Spinal cord (tissue), 10 donors: ENCODE data around the gene NCKAP5. TPM values are rescaled to one million over a fixed set of nuclear protein-coding genes. Genes with fewer than 3 reads are reported as not detected.

Experiments
- DNase-seq, 6 donors: peaks; one replicate each; pipeline versions ENCODE4 v3.0.0 to v3.0.0-alpha.2; 2013 to 2015; ENCODE audit warnings: low spot score in 6 of 6, low read depth in 4 of 6
- H3K27ac ChIP-seq: one replicate; pipeline ENCODE4 v1.5.1; 2013; ENCODE audit warnings: low read depth, low read length, control low read depth
- H3K27me3 ChIP-seq: one replicate; pipeline ENCODE4 v1.6.1; 2013; ENCODE audit warnings: low read length; ENCODE audit not compliant: control insufficient read depth, insufficient read depth
- H3K36me3 ChIP-seq: one replicate; pipeline ENCODE4 v1.6.1; 2013; ENCODE audit warnings: low read length; ENCODE audit not compliant: control insufficient read depth, insufficient read depth
- H3K4me1 ChIP-seq: one replicate; pipeline ENCODE4 v1.6.1; 2013; ENCODE audit warnings: low read length; ENCODE audit not compliant: control insufficient read depth, insufficient read depth
- H3K4me3 ChIP-seq: one replicate; pipeline ENCODE4 v1.5.1; 2013; ENCODE audit warnings: low read depth, low read length, control low read depth
- H3K9me3 ChIP-seq: one replicate; pipeline ENCODE4 v1.6.1; 2013; ENCODE audit warnings: low read length; ENCODE audit not compliant: control insufficient read depth, insufficient read depth
- WGBS: methylation state at CpG from one replicate; pipeline ENCODE4 v1.1.5; 2013; ENCODE audit warnings: missing lambda C conversion rate; ENCODE audit not compliant: insufficient coverage; 5-methylcytosine and 5-hydroxymethylcytosine counted together
- polyA plus RNA-seq, 2 donors: library from polyadenylated mRNA; unstranded; fragments of 120-200 nt; gene quantifications; one replicate each; pipeline ENCODE4 v1.2.1, GENCODE V29; 2013; ENCODE audit not compliant: insufficient read length in 2 of 2
- total RNA-seq, 2 donors: library from RNA; depleted of rRNA in 1 of 2; stranded (reverse); fragments of 120-200 nt in 1 of 2; fragments of >200 nt in 1 of 2; gene quantifications; one replicate each; pipeline versions ENCODE4 v1.2.3 to v1.2.4, GENCODE V29; 2013 to 2014
- donor health status: healthy.

Gene NCKAP5
- total and polyA plus RNA-seq, 4 donors = 8.9 to 17.7 (median 11.6) TPM

DNA sequence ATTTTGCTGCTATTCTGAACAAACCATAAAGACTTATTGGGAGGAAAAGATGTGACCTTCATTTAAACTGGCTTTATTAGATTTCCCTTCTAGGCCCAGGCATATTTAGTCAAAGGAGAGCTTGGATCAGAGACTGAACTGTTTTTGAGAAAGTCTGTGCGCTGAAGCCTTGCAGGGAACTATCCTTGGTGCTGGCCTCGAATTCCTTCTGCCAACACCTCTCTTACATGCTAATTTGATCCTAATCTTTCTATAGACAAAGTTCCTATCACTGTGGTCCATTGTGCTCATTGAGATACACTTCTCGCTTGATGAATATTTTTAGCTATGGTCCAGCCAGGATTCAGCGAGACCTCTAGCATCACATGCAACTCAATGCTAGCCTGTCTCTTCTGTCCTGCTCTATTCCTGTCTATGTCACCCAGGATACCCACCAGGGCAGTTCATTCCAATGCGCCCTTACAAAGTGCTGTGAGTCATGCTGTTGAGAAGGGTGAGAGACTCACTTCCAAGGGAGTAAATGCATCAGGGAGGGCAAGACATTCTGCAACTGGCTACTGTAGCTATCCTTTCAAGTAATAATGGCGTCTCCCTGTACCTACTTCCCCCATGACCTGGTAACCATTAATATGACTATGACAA is 541.6 kb downstream of the NCKAP5 start:
- H3K36me3 ChIP-seq = no peaks in the 10 kb centered on the region
- no peaks in the 10 kb centered on the region for H3K4me1 ChIP-seq
- no peaks in the 10 kb centered on the region for H3K27me3 ChIP-seq
- peak in 1 of 6 donors; percentile 7 for DNase-seq
- 71% methylated on average over 6 of the region's 6 CpGs for WGBS
- no peak overlapping the region for H3K4me3 ChIP-seq
- H3K9me3 ChIP-seq = no peaks in the 10 kb centered on the region
- no peak overlapping the region for H3K27ac ChIP-seq

DNA sequence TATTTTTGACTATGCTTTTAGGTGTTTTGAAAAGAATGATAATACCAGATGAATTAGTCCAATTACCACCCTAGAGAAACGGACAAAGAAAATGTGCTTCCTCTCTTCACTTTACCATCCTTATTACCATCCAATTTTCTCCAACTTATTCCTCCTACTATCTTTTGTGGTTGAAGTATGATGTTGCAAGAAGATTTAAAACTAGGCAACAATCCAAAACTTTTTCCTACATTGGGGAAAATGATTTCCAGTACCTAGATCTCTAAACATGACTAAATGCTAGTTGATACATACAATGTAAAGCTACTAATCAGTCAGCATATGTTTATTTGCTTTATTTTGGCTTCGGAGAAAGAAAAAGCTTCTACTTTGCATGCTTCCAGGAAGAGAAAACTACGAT is 543.3 kb downstream of the NCKAP5 start:
- no peaks in the 10 kb centered on the region for H3K36me3 ChIP-seq
- no peaks in the 10 kb centered on the region for H3K27me3 ChIP-seq
- no peak overlapping the region for H3K27ac ChIP-seq
- H3K9me3 ChIP-seq = no peaks in the 10 kb centered on the region
- DNase-seq = no peak
- no peak overlapping the region for H3K4me3 ChIP-seq
- 93% methylated on average over 2 of the region's 3 CpGs for WGBS
- no peaks in the 10 kb centered on the region for H3K4me1 ChIP-seq

DNA sequence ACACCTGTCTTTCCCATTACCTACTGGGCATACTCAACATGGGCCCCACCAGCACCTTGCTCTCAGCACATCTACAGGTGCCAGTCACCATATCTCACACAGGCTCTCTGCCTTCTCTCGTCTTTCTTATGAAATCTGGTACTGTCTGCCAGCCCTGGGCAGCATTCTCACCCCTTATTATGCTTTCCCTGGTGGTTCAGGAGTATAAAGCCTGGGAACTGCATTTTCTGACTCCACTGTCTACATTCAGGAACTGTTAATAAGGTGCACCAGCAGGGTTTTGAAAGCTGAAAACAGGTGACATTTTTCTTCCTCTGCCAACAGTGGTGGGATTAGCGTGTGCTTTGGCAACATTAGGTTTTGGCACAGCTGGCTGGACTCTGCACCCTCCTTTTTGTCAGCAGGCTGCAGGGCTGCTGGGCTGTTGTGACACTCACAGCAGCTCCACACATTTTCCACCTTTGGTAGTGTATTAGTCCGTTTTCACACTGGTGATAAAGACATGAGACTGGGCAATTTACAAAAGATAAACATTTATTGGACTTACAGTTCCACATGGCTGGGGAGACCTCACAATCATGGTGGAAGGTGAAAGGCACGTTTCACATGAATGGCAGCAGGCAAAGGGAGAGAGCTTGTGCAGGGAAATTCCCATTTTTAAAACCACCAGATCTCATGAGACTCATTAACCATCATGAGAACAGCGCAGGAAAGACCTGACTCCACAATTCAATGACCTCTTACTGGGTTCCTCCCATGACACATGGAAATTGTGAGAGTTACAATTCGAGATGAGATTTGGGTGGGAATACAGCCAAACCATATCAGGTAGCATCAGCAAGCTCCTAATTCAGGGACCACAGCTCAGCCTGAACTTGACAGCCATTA is 555.2 kb downstream of the NCKAP5 start:
- H3K36me3 ChIP-seq = no peaks in the 10 kb centered on the region
- peak in 1 of 6 donors; percentile 22 for DNase-seq
- no peaks in the 10 kb centered on the region for H3K4me1 ChIP-seq
- H3K27me3 ChIP-seq = no peaks in the 10 kb centered on the region
- H3K4me3 ChIP-seq = no peak overlapping the region
- H3K27ac ChIP-seq = no peak overlapping the region
- WGBS = no CpG with 5 or more reads among the region's 6 CpGs
- no peaks in the 10 kb centered on the region for H3K9me3 ChIP-seq

DNA sequence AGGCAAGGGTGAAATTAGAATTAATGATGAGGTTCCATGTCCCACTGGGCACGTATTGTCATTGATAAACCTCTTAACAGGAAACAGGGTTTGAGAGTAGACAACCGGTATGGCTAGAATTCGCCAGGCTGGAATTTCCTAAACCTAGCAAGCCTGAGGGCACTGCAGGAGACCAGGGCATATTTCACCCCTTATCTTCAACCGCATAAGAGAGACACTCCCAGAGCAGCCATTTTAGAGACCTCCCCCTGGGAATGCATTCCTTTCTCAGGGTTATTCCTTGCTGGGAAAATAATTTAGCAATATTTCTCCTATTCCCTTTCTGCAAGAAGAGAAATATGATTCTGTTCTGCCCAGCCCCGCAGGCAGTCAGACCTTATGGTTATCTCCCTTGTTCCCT is 563.6 kb downstream of the NCKAP5 start:
- no peaks in the 10 kb centered on the region for H3K36me3 ChIP-seq
- H3K9me3 ChIP-seq = no peaks in the 10 kb centered on the region
- no peak overlapping the region for H3K27ac ChIP-seq
- 84% methylated on average over 4 of the region's 5 CpGs for whole genome bisulfite sequencing
- DNase-seq = no peak
- no peaks in the 10 kb centered on the region for H3K27me3 ChIP-seq
- H3K4me3 ChIP-seq = no peak overlapping the region
- no peaks in the 10 kb centered on the region for H3K4me1 ChIP-seq

DNA sequence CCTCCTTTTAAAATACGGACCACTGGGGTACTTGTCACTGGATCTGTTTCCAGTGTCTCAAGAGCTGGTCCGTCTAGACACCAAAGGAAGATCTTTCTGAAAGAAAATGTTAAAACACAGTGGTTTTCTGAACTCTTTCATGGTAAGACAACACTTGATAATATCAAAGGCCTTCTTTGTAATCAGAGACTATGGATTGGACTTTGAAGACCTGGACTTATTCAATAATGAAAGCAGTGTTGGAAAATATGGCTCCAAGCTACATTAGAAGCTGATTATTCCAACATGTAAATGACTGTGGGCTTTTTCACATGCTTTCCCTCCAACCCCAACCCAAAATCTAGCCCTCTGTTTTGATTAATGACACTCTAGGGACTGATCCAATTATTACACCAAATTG is 568.8 kb downstream of the NCKAP5 start:
- no peaks in the 10 kb centered on the region for H3K27me3 ChIP-seq
- WGBS = 57% methylated on average over 1 of the region's 2 CpGs
- no peak overlapping the region for H3K27ac ChIP-seq
- no peaks in the 10 kb centered on the region for H3K36me3 ChIP-seq
- H3K4me3 ChIP-seq = no peak overlapping the region
- no peaks in the 10 kb centered on the region for H3K4me1 ChIP-seq
- DNase-seq = no peak
- no peaks in the 10 kb centered on the region for H3K9me3 ChIP-seq

DNA sequence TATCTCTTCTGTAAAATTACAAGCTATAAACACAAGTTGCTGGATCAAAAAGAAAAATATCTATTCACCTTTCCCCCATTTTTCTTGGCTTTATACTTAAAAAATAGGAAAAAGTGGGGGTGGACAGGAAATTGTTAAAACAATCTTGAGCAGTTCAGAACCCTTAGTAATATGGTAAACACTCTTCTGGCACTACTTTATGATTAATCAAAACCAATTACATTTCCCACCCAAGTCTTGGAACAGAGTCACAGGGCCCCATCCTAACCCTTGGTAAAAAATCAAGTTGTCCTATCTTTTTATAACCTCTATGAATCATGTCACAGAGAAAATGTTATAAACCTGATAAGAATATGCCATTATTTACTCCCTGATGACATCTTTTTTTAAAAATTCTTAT is 570.0 kb downstream of the NCKAP5 start:
- H3K9me3 ChIP-seq = no peaks in the 10 kb centered on the region
- no peaks in the 10 kb centered on the region for H3K27me3 ChIP-seq
- H3K27ac ChIP-seq = no peak overlapping the region
- no peaks in the 10 kb centered on the region for H3K36me3 ChIP-seq
- DNase-seq = no peak
- H3K4me3 ChIP-seq = no peak overlapping the region
- no peaks in the 10 kb centered on the region for H3K4me1 ChIP-seq

DNA sequence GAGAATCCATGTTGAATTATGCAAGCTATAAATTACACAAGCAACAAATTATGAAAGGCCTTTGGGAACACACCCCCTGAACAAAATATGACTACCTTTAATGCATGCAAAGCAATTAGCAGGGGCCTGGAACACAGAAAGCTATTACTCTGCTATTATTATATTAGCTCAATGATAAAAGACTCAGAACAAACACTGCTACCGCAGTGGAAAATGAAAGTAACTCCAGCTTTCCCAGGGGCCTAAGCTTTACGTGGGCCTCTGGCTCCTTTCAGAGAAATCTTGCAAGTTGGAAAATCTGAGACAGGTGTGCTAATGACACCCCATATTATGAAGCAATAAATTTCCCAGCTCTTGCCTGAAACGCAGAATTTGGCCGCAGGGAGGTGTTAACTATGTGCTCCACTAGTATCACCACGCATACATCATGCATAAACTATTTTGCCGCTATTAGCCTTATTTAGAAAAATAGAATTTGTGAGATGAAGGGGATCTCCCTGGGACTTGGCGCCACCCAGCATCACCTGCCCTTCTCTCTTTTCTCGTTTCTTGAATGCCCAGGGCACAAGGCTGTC is 576.7 kb downstream of the NCKAP5 start:
- Histone ChIP-seq H3K27ac (no peak overlapping the region), H3K27me3 (no peaks in the 10 kb centered on the region), H3K4me3 (no peak overlapping the region), H3K36me3 (no peaks in the 10 kb centered on the region), H3K9me3 (no peaks in the 10 kb centered on the region), H3K4me1 (no peaks in the 10 kb centered on the region)
- peak in 1 of 6 donors; percentile 80 for DNase-seq
- no CpG with 5 or more reads among the region's 8 CpGs for WGBS

DNA sequence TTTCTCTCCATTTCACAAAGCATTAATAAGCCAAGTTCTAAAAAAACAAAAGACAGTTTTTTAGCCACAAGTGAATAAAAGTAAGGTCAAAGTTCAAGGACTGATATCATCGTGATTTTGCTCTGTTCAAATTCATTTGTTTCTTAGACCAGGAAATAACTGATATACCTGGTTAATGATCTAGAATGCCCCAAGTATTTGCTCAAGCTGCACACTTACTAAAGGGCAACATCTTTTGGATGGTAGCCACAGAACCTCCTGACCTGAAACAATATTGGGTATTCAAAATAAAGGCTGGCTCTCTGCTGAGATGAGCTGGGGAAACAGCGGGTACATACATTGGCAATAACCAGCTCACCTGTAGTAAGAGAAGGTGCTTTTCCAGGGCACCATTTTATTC is 583.5 kb downstream of the NCKAP5 start:
- WGBS = 100% methylated on average over 1 of the region's 2 CpGs
- DNase-seq = no peak
- H3K27ac ChIP-seq = no peak overlapping the region
- no peak overlapping the region for H3K4me3 ChIP-seq
- H3K4me1 ChIP-seq = no peaks in the 10 kb centered on the region
- no peaks in the 10 kb centered on the region for H3K36me3 ChIP-seq
- no peaks in the 10 kb centered on the region for H3K9me3 ChIP-seq
- no peaks in the 10 kb centered on the region for H3K27me3 ChIP-seq

DNA sequence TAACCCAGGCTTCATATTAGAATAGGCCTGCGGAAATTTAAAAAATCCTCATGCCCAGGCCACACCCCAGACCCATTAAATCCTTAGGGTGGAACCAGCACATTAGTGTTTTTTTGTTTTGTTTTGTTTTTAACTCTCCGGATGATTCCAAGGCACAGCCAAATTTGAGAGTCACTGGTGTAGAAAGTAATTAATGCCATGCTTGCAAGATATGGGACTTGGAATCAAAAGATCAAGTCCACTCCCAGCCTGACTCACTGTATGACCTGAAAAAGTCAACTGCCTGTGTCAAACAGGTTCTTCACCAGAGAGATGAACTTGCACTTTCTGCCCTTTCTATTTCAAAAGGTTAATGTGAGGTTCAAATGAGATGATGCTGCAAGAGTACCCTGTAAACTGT is 588.0 kb downstream of the NCKAP5 start:
- Histone ChIP-seq H3K4me3 (no peak overlapping the region), H3K9me3 (no peaks in the 10 kb centered on the region), H3K4me1 (no peaks in the 10 kb centered on the region), H3K27ac (no peak overlapping the region), H3K36me3 (no peaks in the 10 kb centered on the region), H3K27me3 (no peaks in the 10 kb centered on the region)
- 80% methylated on average over 1 of the region's 2 CpGs for WGBS
- no peak for DNase-seq
